GM21515 (cell line): ENCODE data around the gene WDR59.
A peak's percentile ranks its signal among the peaks of the same experiment; 100 is the strongest.
"Not testable (repeated sequence)": the region's sequence is repeated elsewhere in the genome, so short reads cannot be mapped to it uniquely, and the experiment has no call there.

Source experiments
- ATAC-seq: cut with Tn5 transposase; IDR thresholded peaks from one replicate; pipeline ENCODE4 v1.9.1; 2021; ENCODE audit not compliant: unreplicated experiment

WDR59 gene, protein sequence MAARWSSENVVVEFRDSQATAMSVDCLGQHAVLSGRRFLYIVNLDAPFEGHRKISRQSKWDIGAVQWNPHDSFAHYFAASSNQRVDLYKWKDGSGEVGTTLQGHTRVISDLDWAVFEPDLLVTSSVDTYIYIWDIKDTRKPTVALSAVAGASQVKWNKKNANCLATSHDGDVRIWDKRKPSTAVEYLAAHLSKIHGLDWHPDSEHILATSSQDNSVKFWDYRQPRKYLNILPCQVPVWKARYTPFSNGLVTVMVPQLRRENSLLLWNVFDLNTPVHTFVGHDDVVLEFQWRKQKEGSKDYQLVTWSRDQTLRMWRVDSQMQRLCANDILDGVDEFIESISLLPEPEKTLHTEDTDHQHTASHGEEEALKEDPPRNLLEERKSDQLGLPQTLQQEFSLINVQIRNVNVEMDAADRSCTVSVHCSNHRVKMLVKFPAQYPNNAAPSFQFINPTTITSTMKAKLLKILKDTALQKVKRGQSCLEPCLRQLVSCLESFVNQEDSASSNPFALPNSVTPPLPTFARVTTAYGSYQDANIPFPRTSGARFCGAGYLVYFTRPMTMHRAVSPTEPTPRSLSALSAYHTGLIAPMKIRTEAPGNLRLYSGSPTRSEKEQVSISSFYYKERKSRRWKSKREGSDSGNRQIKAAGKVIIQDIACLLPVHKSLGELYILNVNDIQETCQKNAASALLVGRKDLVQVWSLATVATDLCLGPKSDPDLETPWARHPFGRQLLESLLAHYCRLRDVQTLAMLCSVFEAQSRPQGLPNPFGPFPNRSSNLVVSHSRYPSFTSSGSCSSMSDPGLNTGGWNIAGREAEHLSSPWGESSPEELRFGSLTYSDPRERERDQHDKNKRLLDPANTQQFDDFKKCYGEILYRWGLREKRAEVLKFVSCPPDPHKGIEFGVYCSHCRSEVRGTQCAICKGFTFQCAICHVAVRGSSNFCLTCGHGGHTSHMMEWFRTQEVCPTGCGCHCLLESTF

DNA sequence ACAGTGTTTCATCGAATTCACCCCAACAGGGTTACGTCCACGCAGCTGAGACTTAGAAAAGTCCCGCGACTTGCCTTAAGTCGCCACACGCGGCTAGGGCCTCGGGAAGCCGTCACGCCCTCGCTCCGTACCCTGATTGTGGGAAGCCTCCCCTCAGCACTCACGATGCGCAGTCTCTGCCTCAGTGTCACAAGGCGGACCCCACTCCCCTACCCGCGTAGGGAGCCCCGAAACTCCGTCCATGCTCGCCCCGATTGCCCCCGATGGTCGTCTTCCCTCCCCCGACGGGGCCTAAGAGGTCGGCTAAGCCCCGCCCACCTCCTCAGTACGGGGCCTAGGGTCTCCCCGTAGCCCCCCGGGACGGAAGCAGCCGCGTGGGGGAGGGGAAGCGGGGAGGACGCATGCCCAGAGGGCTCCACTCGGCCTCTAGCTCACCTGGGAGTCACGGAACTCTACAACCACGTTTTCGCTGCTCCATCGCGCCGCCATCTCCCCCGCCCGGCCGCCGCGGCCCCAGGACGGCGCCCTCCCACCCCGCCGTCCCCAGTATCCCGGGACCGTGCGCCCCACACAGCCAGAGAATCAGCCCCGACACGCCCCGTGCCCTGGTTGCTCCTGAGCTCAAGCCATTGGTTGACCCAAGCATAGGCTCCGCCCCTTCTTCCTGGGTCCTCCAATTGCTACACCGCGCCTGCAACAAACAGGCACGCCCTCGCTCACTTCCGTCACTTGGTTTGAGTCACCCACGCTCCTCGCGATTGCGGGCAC, at the start of gene WDR59:
WDR59 (minus strand) TSS at position 595 of the 768 bp plus-strand sequence; CDS start at position 489, 106 bp downstream.
- peak; percentile 99 for ATAC-seq

DNA sequence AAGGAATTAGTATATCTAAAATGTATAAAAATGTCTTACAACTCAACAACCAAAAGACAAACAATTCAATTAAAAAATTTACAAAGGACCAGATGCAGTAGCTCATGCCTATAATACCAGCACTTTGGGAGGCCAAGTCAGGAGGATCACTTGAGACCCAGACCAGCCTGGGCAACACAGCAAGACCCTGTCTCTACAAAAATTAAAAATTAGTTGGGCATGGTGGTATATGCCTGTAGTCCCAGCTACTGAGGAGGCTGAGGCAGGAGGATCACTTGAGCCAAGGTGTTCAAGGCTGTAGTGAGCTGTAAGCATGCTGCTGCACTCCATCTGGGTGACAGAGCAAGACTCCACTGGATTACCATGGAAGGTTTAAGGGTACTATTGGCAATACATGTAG, 47.7 kb upstream of the WDR59 start:
- ATAC-seq: no peak

DNA sequence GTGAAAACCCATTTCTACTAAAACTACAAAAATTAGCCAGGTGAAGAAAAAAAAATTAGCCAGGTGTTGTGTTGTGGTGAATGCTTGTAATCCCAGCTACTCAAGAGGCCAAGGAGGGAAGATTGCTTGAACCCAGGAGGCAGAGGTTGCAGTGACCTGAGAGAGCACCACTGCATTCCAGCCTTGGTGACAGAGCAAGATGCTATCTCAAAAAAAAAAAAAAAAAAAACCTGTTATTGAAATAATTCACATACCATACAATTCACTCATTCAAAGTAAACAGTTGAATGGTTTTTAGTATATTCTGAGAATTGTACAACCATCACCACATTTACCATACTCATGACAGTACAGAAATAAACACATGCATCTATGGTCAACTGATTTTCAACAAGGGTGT, 44.9 kb upstream of the WDR59 start:
- no peak for ATAC-seq

DNA sequence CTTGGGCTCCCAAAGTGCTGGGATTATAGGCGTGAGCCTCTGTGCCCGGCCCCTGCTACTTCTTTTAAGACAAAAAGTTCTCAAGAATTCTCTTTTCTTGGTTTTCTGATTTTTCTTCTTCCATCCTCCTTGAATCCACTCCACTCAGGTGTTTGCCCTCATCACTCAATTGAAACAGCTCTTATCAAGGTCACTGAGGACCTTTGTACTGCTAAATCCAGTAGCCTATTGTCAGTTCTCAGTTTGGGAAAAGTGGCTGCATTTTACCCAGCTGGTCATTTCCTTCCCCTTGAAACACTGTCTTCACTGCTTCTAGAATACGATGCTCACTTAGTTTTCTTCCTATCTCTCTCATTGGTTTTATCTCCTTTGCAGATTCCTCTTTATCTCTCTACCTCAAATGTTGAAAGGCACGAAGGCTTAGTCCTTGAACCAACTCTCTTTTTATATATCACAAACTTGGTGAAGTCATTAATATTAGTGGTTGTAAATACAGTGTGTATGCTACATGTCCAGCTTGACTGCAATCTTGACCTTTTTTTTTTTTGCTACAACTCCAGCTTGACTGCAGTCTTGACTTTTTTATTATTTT, 43.7 kb upstream of the WDR59 start:
- ATAC-seq: no peak

DNA sequence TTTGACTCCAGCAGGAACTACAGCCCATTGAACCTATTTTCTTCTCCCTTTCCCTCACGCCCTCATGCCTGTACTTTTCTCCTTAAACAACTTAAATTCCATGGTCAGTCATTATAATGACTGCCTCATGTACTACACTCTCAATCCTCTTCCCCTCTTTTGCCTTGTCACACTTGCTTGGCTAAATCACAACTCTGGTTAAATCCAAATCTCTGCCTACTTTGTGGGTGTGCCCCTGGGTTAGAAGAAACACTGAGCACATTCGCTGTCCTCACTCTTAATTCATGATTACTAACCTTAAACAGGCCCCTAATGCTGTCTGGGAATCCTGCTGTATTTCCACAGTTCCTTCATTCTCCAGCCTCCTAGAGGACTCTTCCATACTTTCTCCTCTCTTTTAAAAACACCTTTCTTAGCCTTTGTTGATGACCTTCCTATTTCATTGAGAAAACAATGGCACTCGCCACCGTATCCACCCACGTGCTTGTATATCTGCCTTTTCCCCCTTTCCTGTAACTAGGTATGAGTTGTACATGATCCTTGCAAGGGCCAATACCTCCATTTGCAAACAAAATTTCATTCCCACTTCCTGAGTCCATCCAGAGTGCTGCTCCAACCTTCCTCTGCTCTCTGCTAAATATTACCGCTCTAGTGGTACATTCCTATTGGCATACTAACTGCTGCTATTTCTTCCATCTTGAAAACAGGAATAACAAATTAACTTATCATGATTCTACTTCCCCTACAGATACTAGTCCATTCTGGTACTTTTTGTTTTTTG, 42.8 kb upstream of the WDR59 start:
- ATAC-seq: no peak

DNA sequence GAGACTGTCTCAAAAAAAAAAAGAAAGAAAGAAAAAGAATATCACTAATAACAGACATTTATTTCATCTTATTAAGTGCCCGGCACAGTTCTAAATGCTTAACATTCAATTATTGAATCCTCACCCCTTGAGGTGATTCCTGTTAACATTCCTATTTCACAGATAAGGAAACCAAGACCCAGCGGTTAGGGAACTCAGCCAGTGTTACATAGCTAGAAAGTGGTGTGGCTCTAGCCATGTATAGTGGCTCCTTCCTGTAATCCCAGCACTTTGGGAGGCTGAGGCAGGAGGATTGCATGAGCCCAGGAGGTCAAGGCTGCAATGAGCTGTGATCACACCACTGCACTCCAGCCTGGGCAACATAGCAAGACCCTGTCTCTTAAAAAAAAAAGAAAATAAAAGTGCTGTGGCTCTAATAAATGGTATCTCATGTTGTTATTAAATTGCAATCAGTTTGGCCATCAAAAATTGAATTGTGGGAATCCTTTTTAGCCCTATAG, 42.0 kb upstream of the WDR59 start:
- ATAC-seq: no peak

DNA sequence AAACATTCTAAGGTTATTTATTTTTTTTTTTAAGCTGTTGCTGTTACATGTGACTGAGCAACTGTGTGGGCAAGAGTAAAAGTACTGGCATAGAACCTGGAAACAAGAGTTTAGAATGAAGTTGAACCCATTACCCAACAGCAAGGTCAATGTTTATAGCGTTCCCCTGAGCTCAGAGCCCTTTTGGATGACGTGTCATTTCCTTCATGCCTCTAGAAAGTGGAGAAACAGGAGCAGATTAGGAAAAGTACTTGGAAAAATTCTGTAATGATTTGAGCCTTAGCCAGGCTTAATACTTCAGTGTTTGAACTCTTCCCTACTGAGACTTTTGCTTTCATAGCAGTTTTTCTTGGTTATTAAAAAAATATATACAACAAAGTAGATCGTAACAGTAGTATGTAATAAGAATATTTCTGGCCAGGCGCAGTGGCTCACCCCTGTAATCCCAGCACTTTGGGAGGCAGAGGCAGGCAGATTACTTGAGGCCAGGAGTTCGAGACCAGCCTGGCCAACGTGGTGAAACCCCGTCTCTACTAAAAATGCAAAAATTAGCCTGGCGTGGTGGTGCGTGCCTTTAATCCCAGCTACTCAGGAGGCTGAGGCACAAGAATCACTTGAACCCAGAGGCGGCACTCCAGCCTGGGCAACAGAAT, 41.4 kb upstream of the WDR59 start:
- not testable (repeated sequence) for ATAC-seq

DNA sequence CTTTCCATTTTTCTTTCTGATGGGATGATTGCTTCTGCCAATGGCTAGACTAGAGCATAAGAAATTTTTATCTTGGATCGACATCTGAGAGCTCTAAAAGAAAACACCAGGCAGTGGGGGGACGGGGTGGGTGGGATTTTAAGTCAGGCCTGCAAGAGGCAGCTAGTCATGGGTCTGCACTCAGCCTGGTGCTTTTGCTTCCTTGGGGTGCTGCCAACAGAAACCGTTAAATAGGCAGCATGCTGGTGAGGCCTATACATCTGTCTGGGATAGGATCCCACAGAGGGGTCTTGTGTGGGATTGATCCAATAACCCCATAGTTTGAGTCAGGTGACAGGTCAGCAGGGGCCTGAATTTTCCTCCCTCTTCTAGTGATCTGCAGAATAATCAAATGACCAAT, 40.8 kb upstream of the WDR59 start:
- no peak for ATAC-seq

DNA sequence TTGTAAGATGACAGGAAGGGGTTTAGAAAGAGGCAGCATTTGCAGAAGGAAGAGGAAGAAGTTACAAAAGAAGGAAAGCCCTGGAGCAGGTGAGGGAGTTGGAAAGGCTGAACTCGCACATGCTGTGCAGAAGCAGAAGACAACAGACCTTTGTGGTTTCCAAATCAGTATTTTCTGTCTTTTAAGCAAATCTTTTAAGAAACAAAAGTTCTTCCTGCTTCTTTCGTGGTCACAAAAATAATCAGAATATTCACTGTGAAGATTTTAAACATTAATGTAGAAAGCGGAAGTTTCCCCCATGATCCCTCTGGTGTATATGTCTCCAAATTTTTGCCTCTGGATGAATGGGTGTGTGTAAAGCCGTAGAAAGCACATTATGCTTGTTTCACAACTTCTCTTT, 39.7 kb upstream of the WDR59 start:
- no peak for ATAC-seq

DNA sequence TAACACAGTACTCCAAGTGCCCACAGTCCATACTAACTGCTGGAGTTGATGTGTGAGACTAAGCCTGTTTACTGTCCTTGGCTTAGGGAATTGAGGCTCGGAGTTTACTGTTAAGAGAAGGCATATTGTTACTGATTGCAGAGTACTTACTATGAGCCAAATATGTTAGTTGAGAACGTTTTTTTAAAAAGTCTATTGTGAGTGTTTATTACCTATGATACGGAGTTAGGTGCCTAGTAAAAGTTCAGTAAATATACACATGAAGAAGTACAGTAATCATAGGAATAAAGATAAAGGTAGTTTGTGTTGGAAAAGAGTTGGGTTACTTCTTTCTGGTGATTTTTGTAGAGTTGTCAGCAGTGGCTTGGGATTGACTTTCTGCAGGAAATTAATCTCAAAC, 39.3 kb upstream of the WDR59 start:
- ATAC-seq: no peak

DNA sequence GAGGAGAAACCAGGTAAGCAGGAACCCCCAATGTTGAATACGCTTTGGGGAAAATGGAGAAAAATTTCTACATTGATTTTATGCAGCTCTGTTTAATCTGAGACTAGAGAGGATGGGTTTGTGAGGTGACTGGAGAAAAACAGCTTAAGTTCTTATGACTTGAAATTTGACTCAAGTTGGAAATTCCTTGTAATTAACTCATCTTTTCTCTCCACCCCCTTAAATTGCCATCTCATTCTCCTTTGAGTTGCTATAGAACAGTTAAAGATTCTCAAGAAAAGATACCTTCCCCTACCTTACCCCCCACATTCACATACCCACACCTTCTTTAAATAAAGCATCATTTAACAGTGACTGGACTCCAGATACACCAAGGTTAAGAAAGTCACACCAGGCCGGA, 38.1 kb upstream of the WDR59 start:
- ATAC-seq: no peak

DNA sequence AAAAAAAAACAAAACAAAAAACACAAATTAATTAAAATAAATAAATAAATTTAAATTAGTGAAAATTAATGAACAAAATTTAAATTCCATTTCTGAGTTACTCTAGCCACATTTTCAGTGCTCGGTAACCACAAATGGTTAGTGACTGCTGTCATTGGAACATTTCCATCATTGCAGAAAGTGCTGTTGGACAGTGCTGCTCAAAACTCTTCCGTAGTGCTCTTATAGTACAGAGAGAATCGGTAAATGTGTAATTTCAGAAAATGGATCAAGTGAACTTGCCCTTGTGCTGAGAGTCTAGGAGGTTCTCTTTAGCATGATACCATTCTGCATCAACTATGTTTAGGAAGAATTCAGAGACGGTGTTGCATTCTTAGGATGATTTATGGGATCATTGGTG, 37.6 kb upstream of the WDR59 start:
- ATAC-seq: no peak

DNA sequence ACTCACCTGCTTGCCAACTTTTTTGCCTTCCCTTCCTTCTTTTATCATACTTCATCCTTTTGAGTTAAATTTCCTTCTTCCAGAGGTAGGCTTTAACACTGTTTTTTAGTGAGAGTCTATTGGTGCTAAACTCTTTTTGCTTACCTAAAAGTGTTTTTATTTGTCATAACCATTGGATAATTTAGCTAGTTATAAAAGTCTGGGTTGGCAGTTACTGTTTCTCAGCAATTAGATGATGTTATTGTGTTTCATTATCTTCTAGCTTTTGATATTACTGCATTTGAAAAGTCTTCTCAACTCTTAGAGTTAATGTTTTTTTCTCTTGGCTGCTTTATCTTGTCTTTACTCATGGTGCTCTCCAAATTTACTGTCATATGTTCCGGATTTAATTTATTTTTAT, 36.5 kb upstream of the WDR59 start:
- ATAC-seq: no peak

DNA sequence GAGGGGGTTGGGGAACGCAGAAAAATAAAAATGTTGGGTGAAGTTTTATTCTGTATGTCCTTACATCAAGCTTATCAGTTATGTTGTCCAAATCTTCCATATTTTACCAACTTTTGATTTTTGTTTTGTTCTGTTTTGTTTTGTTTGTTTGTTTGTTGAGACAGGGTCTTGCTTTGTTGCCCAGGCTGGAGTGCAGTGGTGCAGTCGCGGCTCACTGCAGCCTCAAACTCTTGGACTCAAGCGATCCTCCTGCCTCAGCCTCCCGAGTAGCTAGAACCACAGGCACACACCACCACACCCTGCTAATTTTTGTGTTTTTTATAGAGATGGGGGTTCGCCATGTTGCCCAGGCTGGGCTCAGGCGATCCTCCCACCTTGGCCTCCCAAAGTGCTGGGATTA, 34.7 kb upstream of the WDR59 start:
- no peak for ATAC-seq

DNA sequence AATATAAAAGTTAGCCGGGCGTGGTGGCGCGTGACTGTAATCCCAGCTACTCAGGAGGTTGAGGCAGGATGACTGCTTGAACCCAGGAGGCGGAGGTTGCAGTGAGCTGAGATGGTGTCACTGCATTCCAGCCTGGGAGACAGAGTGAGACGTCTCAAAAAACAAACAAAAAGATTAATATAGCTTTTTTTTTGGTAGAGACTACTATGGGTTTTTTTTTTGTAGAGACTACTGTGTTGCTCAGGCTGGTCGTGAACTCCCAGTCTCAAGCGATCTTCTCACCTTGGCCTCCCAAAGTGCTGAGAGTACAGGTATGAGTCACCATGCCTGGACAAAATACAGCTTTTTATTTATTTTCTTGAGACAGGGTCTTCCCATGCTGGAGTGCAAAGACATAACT, 34.1 kb upstream of the WDR59 start:
- ATAC-seq: no peak

DNA sequence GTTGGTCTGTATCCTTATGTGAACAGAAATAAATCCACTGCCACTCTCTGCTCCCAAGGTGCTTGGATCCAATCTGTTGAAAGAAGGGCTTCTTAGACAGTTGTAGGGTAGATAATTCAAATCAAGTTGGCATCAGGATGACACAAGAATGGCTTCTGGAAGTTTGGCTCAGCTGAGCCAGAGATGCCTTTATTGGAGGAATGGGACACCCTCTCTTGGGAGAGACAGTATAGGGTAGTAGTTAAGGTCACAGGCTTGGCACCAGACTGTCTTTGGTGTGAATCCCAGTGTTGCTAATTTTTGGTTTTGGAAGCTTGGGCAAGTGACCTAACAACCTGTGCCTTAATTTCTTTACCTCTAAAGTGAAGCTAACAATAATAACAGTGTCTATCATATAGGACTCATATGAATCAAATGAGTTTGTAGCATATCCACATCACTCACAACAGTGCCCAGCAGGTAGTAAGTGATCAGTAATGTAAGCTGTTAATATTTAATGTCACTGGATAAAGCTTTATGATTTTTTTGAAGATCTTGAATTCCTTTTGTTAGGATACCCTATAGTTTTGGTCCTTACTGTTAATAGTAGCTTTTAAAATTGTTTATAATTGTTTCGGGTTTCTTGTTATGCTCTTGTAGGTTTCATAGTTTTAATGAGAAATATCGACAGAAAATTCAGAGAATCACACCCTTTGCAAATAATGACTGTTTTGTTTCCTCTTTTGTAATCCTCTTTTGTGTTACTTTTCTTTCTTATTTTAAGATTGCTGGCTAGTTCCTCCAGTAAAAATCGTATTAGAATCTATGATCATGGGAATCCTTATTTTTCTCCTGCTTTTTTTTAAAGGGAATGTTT, 33.0 kb upstream of the WDR59 start:
- no peak for ATAC-seq

DNA sequence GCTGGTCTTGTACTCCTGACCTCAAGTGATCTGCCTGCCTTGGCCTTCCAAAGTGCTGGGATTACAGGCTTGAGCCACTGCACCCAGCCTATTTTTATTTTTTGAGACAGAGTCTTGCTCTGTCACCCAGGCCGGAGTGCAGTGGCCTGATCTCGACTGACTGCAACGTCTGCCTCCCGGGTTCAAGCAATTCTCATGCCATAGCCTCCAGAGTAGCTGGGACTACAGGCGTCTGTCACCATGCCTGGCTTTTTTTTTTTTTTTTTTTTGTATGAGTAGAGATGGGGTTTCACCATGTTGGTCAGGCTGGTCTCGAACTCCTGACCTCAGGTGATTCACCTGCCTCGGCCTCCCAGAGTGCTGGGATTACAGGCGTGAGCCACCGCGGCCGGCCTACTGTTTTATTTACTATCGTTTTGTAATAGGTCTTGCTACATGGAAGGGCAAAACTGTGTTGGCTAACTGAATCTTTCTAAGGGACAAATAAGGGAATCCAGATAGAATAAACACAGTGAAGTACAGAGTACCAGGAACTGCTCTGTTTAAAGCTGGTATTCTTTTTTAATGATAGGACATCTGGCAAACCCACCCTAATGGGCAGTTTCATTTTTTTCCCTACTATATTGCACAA, 31.6 kb upstream of the WDR59 start:
- ATAC-seq: not testable (repeated sequence)

DNA sequence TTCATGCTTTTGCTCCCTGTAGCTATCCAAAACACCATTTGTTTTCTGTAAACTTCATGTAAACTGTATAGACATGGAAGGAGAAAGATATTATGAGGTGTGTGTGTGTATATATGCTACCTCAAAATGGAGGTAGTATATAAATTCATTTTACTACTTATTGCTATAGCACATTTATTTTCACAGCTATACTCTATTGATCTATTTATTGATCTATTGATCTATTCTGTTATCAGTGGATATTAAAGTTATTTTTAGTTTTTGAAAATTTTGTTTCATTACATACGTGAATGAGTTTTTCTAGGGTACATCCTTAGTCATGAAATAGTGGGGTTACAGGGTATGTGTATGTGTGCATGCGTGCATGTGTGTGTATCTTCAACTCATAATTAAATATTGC, 29.4 kb upstream of the WDR59 start:
- ATAC-seq: no peak
